ENCODE results near the gene BCAP29.
"Not testable (repeated sequence)": the region's sequence is repeated elsewhere in the genome, so short reads cannot be mapped to it uniquely, and the experiment has no call there.

BCAP29 gene

GRCh38 chr7:107579885-107580715 is at the start of gene BCAP29:
Gene BCAP29, plus strand, starts transcription at chr7:107580246. Its CDS starts 527 bp downstream, at chr7:107580773.
- DNase-seq (ENCODE audit: low read depth in 1 of 2, low spot score in 1 of 2) = peak; percentile 32 to 59

DNA sequence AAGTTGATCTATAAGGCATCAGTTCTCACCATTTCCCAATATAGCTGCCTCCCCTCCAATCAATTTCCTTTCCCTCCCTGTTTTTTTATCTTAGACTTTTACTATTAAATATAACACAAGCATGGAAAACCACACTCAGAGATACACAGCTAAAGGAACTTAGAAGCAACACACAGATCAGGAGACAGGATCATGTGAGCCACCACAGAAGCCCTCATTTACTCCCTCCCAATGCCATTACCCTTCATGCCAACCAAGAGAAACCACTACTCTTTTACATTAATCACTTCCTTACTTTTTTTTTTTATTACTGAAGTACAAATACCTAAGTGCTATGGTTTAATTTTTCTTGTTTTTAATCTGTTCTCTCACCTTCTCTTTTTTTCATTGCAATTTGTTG is 49.3 kb upstream of the BCAP29 start:
- no peak for DNase-seq (ENCODE audit: low read depth in 1 of 2, low spot score in 1 of 2)

GRCh38 chr7:107534139-107534538 is 45.9 kb upstream of the BCAP29 start:
- DNase-seq (ENCODE audit: low read depth in 1 of 2, low spot score in 1 of 2) = no peak

DNA sequence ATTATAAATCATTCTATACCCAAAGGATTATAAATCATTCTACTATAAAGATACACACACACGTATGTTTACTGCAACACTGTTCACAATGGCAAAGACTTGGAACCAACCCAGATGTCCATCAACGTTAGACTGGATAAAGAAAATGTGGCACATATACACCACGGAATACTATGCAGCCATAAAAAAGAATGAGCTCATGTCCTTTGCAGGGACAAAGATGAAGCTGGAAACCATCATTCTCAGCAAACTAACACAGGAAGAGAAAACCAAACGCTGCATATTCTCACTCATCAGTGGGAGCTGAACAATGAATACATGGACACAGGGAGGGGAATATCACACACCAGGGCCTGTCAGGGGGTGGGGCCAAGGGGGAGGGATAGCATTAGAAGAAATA is 42.8 kb upstream of the BCAP29 start:
- not testable (repeated sequence) for DNase-seq (ENCODE audit: low read depth in 1 of 2, low spot score in 1 of 2)

- DNase-seq (ENCODE audit: low read depth in 1 of 2, low spot score in 1 of 2) = no peak
Measured at GRCh38 chr7:107538001-107538400, 42.0 kb upstream of the BCAP29 start.

- DNase-seq (ENCODE audit: low read depth in 1 of 2, low spot score in 1 of 2) = no peak
Measured at GRCh38 chr7:107543338-107543993, 36.6 kb upstream of the BCAP29 start.

DNA sequence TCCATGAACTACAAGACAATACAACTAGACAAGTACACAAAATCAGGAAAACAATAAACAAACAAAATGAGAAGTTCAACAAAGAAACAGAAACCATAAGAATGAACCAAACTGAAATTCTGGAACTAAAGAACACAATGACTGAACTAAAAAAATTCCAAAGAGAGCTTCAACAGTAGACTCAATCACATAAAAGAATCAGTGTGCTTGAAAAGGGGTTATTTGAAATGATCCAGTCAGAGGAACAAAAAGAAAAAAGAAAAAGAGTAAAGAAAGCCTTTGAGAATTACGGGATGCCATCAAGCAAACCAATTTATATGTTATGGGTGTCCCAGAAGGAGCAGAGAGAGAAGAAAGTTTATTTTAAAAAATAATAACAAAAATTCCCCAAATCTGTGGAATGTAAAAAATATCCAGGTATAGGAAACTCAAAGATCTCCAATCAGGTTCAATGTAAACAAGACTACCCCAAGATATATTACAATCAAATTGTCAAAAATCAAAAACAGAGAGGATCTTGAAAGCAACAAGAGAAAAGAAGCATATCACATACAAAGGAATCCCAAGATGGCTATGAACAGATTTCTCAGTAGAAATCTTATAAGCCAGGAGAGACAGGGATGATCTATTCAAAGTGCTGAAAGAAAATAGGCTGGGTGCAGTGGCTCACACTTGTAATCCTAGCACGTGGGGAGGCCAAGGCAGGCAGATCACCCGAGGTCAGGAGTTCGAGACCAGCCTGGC is 35.0 kb upstream of the BCAP29 start:
- DNase-seq (ENCODE audit: low read depth in 1 of 2, low spot score in 1 of 2) = no peak

DNA sequence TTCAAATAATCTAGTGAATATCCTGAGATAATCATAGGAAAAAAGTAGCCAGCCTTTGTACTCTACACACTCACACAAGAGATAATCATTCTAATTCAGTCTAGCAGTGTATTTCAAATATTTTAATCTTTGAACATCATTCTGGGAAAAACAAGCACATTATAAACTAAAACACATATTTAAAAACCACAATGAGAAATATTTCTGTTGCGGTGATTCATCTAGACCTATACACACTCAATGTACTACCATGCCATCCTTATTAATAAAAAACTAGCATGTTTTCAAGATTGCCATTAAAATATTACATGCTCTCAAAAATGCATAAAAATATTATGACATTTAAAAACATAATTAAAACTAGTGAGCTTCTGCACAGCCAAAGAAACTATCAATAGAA is 28.1 kb upstream of the BCAP29 start:
- no peak for DNase-seq (ENCODE audit: low read depth in 1 of 2, low spot score in 1 of 2)

GRCh38 chr7:107555893-107556292 is 24.2 kb upstream of the BCAP29 start:
- no peak for DNase-seq (ENCODE audit: low read depth in 1 of 2, low spot score in 1 of 2)

- DNase-seq (ENCODE audit: low read depth in 1 of 2, low spot score in 1 of 2) = no peak
Measured at GRCh38 chr7:107559864-107560263, 20.2 kb upstream of the BCAP29 start.

DNA sequence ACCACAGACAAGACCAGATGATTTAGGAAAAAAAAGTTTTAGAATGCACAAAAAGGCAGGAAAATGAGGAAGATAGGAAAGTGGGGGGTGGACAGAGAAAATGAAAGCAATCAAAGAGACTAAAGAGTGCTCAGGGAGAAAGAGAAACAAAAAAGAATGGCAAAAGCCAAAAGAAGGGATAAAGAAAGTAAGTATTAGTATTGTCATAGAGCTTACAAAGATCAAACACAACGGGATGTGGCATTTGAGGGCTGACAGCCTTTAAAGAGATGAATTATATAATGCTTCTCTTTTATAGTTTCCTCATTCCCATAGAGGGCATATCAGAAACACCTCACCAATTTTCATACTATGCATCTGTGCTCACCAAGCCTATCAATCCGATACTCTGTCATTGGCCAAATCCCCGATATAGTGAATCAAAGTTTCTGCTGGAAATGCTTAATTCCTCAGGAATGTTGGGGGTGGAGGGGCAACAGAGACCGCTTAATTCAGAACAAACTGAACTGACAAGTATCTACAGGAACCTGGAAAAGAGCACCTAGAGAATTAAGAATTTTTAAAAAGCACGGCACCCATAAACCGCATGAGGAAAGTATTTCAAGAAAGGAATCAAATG is 19.0 kb upstream of the BCAP29 start:
- DNase-seq (ENCODE audit: low read depth in 1 of 2, low spot score in 1 of 2) = no peak

DNA sequence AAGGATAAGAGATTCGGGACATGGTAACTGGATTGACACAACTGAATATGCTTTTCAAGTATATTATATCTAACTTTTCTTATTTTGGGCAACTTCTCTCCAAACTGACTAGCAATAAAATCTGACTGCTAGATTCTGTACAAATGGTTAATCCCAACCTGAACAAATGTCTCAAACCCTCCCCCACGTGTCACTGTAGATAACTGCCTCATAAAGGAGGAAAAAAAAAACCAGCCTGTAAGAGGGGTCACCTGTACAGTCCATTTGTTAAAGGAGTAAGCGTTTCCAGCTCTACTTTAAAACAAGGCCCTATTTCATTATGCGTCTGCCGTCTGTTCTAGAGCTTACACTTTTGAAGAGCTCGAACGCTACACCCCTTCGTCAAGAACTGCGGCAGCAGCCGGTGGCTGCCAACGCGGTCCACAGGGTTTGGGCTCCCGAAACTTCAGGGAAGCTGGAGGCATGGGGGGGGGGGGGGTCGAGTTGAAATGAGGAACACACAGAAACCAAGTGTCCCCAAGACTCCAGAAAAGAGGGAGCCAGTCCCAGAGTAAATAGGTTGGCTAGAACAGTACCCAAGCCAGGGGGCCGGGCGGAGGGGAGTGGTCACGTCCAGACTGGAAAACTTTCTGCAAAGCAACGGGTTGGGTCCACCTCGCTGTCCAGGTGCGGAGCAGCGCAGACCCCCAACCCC is 16.8 kb upstream of the BCAP29 start:
- no peak for DNase-seq (ENCODE audit: low read depth in 1 of 2, low spot score in 1 of 2)

- DNase-seq (ENCODE audit: low read depth in 1 of 2, low spot score in 1 of 2) = peak; percentile 54 to 82
Measured at GRCh38 chr7:107563775-107564552, 16.1 kb upstream of the BCAP29 start, which contains the start of the genes COG5 and DUS4L. Gene COG5, minus strand, starts transcription at chr7:107563920. Its CDS starts 24 bp downstream, at chr7:107563896. Gene DUS4L, plus strand, starts transcription at chr7:107563971. Its CDS starts 3,100 bp downstream, at chr7:107567071.

DNA sequence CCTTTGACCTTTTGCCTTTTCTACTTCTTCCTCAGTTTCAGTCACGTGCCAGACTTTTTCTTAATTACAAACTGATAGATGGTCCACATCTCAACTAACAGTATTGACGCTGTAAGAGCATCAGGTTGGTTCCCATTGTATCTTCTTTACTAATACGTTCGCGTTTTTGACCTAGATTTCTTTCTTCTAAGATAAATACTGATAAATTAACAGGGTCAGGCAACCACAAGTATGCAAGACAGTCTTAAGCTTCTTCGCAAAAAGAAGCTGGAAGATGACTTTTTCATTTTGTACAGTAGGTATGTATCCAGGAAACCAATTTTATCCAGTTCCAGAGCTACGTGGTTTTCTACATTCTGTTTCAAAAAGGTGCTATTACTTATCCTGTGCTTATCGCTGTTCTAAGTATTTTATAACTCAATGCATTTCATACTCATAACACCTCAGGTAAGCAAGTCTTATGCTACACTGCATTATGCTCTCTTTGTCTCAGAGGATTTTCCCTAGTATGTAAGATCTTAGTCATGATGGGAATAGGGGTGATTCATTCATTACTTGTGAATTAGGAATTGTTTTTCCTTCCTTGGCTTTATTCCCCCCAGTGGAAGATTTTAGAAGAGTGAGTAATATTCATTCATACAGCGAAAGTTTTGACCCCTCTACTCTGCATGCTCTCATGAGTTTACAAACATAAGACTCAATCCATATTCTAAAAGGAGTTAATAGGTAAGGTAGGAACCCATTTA is 15.3 kb upstream of the BCAP29 start:
- no peak for DNase-seq (ENCODE audit: low read depth in 1 of 2, low spot score in 1 of 2)

DNA sequence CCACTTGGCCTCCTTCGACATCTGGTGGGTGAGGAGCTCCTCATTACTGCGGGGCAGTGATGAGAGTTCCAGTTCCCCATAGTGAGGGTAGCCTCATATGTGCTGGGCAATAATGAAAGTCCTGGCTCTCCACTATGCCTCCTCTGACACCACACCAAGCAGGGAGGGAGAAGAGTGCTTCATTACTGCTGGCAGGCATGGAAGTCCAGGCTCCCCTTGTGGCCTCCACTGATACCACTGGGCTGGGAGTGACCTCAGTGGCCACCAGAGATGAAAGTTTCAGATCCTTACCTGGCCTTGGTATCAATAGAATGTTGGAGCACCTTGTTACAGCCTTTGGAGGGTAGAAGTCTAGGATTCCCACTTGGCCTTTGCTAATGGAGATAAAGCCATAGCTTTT is 9.7 kb upstream of the BCAP29 start:
- no peak for DNase-seq (ENCODE audit: low read depth in 1 of 2, low spot score in 1 of 2)

DNA sequence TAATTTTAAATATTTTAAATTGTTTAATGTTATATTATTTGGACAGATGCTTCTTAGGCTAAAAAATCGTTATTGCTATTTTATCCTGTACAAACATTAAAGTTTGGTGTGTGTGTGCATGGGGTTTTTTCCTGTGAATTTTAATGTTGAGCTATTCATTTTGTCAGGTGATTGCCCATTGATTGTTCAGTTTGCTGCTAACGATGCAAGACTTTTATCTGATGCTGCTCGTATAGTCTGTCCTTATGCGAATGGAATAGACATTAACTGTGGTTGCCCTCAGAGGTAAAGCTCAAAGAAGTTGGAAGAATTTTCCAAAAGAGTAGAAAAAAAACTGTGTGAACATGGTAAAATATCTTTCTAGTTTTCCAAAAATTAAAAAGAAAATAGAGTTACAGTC is 6.5 kb upstream of the BCAP29 start:
- no peak for DNase-seq (ENCODE audit: low read depth in 1 of 2, low spot score in 1 of 2)

DNA sequence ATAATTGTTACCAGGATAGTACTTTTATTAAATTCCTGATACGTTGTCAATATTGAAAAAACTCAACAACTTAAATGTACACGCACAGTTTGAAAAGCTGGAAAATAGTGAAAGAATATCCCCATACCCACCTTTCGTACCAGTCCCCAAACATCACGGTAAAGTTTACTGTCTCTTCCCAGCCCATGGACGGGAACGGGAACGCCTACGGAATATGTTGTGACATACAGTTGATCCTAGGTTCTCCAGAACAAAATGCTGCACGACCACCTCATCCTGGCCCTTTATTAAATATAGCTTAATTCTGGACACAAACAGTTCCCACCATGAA is 527 bp upstream of the BCAP29 start:
- DNase-seq (ENCODE audit: low read depth in 1 of 2, low spot score in 1 of 2) = no peak

DNA sequence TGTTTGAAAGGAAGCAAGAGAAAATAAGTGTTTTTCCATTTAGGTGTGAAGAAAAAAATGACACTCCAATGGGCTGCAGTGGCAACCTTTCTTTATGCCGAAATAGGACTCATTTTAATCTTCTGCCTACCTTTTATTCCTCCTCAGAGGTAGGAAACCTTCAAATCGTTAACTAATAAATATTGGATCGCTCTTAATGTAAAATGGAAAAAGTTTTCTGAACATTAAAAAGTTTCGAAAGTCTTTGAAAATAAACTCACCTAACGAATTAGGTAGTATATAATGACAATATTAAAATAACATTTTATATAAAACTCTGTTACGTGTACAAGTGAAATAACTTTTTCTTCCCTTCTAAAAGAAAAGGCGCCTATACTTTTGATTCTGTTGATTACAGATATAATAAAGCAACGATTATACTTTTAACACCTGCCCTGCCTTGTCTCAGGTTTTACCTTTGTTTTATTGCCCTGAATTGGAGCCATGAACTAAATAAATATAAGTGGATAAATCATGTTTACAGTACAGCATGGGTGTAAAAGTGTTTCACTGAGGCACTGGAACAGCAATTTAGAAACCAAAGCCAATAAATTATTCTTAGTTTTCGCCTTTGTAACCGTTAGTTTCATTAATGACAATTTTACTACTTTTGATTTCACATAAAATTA is 804 bp downstream of the BCAP29 start:
- no peak for DNase-seq (ENCODE audit: low read depth in 1 of 2, low spot score in 1 of 2)

Data from stimulated activated CD4-positive, alpha-beta T cell treated with anti-CD3 and anti-CD28 coated beads, Interleukin-15, amount 100 ng/mL, for 1 hour (primary cell).